ENCODE measurements around the gene NGFR. TPM values are rescaled to one million over a fixed set of nuclear protein-coding genes. Genes with fewer than 3 reads are reported as not detected.

The NGFR gene
- total and polyA plus RNA-seq, 9 of the 15 experiments (the other 6 are each of a cell fraction or from before 2014, with no cell fraction given), result 0.07 to 0.23 (median 0.13) TPM; not detected in 4

DNA sequence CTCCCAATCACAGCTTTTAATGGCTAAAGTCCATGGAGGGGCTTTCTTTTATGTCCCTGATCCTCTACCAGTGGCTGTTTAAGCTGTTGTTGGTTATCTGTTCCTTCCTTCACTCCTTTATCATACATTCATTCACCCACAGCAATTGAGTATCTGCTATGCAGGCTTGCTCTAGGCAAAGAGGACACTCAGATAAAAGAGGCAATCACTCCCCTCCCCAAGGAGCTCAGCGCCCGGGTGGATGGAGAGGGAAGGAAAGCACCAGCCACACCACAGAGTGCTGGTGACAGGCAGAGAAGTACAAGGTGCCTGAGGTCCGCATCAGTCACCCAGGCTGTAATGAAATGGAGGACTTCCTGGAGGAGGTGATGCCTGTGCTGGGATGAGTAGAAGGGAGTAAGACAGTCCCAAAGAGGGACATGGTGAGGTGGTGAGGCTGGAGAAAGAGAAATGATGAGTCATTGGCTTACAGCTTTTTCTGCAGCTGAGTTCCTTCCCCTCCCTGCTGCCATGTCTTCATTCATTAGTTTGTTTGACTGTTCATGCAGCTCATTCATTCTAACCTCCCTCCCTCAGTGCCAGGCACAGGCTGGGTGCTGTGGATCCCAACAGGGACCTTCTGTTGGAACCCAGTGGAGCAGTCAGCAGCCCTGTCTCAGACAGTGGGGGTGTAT, 12.8 kb upstream of the NGFR start (continued):
- TF ChIP-seq JUND (IDR thresholded peaks at IDR 0.05; ENCODE audit: borderline replicate concordance, low read depth, low read length) (peak; percentile 62; the same call in 1 of the 2 replicates), JUND (tag; IDR thresholded peaks at IDR 0.05; ENCODE audit: borderline replicate concordance, low read depth, low read length) (peak; percentile 79), PHF21A (IDR thresholded peaks at IDR 0.05; ENCODE audit: borderline replicate concordance, low read depth) (no peak), XRCC3 (IDR thresholded peaks at IDR 0.05) (no peak), MCM2 (IDR thresholded peaks at IDR 0.05; ENCODE audit: low read depth) (no peak), JUN (IDR thresholded peaks at IDR 0.05; ENCODE audit: borderline replicate concordance, low read depth, low read length) (0 out of 2 replicates have a peak, but pooled peaks have one; percentile 14), JUN (CRISPR knock-in tag; IDR thresholded peaks at IDR 0.05; ENCODE audit: borderline replicate concordance) (no peak), NR3C1 (CRISPR knock-in tag; IDR thresholded peaks at IDR 0.05) (no peak), FOS (IDR thresholded peaks at IDR 0.05; ENCODE audit: extremely low read depth, insufficient read length) (no peak), SMARCC2 (IDR thresholded peaks at IDR 0.05; ENCODE audit: low read depth) (no peak), HNRNPK (IDR thresholded peaks at IDR 0.05; ENCODE audit: low read depth, low read length, poor library complexity, severe bottlenecking) (no peak)
- TF ChIP-seq, protein P1, sequence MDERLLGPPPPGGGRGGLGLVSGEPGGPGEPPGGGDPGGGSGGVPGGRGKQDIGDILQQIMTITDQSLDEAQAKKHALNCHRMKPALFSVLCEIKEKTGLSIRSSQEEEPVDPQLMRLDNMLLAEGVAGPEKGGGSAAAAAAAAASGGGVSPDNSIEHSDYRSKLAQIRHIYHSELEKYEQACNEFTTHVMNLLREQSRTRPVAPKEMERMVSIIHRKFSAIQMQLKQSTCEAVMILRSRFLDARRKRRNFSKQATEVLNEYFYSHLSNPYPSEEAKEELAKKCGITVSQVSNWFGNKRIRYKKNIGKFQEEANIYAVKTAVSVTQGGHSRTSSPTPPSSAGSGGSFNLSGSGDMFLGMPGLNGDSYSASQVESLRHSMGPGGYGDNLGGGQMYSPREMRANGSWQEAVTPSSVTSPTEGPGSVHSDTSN (CRISPR knock-in tag; IDR thresholded peaks at IDR 0.05; ENCODE audit: low read depth), result no peak
- TF ChIP-seq, protein P1 (tag; conservative IDR thresholded peaks at IDR 0.05; ENCODE audit: low read depth), result no peak
- TF ChIP-seq, protein P2, sequence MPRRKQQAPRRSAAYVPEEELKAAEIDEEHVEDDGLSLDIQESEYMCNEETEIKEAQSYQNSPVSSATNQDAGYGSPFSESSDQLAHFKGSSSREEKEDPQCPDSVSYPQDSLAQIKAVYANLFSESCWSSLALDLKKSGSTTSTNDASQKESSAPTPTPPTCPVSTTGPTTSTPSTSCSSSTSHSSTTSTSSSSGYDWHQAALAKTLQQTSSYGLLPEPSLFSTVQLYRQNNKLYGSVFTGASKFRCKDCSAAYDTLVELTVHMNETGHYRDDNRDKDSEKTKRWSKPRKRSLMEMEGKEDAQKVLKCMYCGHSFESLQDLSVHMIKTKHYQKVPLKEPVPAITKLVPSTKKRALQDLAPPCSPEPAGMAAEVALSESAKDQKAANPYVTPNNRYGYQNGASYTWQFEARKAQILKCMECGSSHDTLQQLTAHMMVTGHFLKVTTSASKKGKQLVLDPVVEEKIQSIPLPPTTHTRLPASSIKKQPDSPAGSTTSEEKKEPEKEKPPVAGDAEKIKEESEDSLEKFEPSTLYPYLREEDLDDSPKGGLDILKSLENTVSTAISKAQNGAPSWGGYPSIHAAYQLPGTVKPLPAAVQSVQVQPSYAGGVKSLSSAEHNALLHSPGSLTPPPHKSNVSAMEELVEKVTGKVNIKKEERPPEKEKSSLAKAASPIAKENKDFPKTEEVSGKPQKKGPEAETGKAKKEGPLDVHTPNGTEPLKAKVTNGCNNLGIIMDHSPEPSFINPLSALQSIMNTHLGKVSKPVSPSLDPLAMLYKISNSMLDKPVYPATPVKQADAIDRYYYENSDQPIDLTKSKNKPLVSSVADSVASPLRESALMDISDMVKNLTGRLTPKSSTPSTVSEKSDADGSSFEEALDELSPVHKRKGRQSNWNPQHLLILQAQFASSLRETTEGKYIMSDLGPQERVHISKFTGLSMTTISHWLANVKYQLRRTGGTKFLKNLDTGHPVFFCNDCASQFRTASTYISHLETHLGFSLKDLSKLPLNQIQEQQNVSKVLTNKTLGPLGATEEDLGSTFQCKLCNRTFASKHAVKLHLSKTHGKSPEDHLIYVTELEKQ (CRISPR knock-in tag; IDR thresholded peaks at IDR 0.05), result no peak
- TF ChIP-seq, protein P3, sequence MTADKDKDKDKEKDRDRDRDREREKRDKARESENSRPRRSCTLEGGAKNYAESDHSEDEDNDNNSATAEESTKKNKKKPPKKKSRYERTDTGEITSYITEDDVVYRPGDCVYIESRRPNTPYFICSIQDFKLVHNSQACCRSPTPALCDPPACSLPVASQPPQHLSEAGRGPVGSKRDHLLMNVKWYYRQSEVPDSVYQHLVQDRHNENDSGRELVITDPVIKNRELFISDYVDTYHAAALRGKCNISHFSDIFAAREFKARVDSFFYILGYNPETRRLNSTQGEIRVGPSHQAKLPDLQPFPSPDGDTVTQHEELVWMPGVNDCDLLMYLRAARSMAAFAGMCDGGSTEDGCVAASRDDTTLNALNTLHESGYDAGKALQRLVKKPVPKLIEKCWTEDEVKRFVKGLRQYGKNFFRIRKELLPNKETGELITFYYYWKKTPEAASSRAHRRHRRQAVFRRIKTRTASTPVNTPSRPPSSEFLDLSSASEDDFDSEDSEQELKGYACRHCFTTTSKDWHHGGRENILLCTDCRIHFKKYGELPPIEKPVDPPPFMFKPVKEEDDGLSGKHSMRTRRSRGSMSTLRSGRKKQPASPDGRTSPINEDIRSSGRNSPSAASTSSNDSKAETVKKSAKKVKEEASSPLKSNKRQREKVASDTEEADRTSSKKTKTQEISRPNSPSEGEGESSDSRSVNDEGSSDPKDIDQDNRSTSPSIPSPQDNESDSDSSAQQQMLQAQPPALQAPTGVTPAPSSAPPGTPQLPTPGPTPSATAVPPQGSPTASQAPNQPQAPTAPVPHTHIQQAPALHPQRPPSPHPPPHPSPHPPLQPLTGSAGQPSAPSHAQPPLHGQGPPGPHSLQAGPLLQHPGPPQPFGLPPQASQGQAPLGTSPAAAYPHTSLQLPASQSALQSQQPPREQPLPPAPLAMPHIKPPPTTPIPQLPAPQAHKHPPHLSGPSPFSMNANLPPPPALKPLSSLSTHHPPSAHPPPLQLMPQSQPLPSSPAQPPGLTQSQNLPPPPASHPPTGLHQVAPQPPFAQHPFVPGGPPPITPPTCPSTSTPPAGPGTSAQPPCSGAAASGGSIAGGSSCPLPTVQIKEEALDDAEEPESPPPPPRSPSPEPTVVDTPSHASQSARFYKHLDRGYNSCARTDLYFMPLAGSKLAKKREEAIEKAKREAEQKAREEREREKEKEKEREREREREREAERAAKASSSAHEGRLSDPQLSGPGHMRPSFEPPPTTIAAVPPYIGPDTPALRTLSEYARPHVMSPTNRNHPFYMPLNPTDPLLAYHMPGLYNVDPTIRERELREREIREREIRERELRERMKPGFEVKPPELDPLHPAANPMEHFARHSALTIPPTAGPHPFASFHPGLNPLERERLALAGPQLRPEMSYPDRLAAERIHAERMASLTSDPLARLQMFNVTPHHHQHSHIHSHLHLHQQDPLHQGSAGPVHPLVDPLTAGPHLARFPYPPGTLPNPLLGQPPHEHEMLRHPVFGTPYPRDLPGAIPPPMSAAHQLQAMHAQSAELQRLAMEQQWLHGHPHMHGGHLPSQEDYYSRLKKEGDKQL (CRISPR knock-in tag; IDR thresholded peaks at IDR 0.05; ENCODE audit: borderline replicate concordance), result no peak
- TF ChIP-seq, protein P4, sequence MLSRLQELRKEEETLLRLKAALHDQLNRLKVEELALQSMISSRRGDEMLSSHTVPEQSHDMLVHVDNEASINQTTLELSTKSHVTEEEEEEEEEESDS (CRISPR knock-in tag; IDR thresholded peaks at IDR 0.05), result no peak
